Neural cell (in vitro differentiated cells): ENCODE measurements around the gene GGT6. TPM values are rescaled to one million over a fixed set of nuclear protein-coding genes. Genes with fewer than 3 reads are reported as not detected.
"Not testable (repeated sequence)": the region's sequence is repeated elsewhere in the genome, so short reads cannot be mapped to it uniquely, and the experiment has no call there.

ENCODE experiments used
- H2AFZ ChIP-seq: fragments of 200-600, 300-800 bp; sonication (generic), shearing (Covaris generic); 2 replicates; pipeline ENCODE4 v1.6.0; 2014; ENCODE audit warnings: low read depth, mild to moderate bottlenecking, antibody characterized with exemption, low read length, moderate library complexity
- H3F3A ChIP-seq: fragments of 200-600 bp; shearing (Covaris generic); 2 replicates; pipeline ENCODE4 v1.6.1; 2016; ENCODE audit warnings: mild to moderate bottlenecking, moderate library complexity, mixed read lengths, antibody characterized with exemption, low read length; ENCODE audit not compliant: insufficient read depth, poor library complexity, severe bottlenecking
- H3K27ac ChIP-seq: fragments of 200-600, 300-800 bp; sonication (generic), shearing (Covaris generic); 2 replicates; pipeline ENCODE4 v1.5.1; 2014; ENCODE audit warnings: mild to moderate bottlenecking, low read length, moderate library complexity
- H3K27me3 ChIP-seq: fragments of 300-800, 200-600 bp; sonication (generic), shearing (Covaris generic); 2 replicates; pipeline ENCODE4 v1.6.0; 2014; ENCODE audit warnings: mild to moderate bottlenecking, low read depth, low read length, moderate library complexity; ENCODE audit not compliant: insufficient read depth
- H3K36me3 ChIP-seq: fragments of 300-800, 200-600 bp; sonication (generic), shearing (Covaris generic); 2 replicates; pipeline ENCODE4 v1.5.1; 2014; ENCODE audit warnings: mild to moderate bottlenecking, antibody characterized with exemption, low read length, moderate library complexity; ENCODE audit not compliant: insufficient read depth
- H3K4me2 ChIP-seq: fragments of 300-800, 200-600 bp; sonication (generic), shearing (Covaris generic); 2 replicates; pipeline ENCODE4 v1.6.0; 2014; ENCODE audit warnings: mild to moderate bottlenecking, low read length
- H3K4me3 ChIP-seq: fragments of 300-800, 200-600 bp; sonication (generic), shearing (Covaris generic); 2 replicates; pipeline ENCODE4 v1.5.1; 2014; ENCODE audit warnings: mild to moderate bottlenecking, low read length, moderate library complexity
- H3K79me2 ChIP-seq: fragments of 200-600 bp; shearing (Covaris generic); replicated peaks from 2 replicates; pipeline ENCODE4 v1.6.0; 2014; ENCODE audit warnings: mild to moderate bottlenecking, low read length, moderate library complexity; ENCODE audit not compliant: insufficient read depth
- H3K9ac ChIP-seq: fragments of 300-800, 200-600 bp; sonication (generic), shearing (Covaris generic); 2 replicates; pipeline ENCODE4 v1.6.1; 2016; ENCODE audit warnings: mild to moderate bottlenecking, low read length, mixed read lengths
- H3K9me2 ChIP-seq: fragments of 200-600 bp; shearing (Covaris generic); 2 replicates; pipeline ENCODE4 v1.6.1; 2016; ENCODE audit warnings: mild to moderate bottlenecking, low read length, mixed read lengths; ENCODE audit not compliant: insufficient read depth
- H3K9me3 ChIP-seq: fragments of 200-600, 300-800 bp; sonication (generic), shearing (Covaris generic); 2 replicates; pipeline ENCODE4 v1.6.1; 2016; ENCODE audit warnings: mild to moderate bottlenecking, mixed run types, low read length, moderate library complexity, mixed read lengths
- H4K20me1 ChIP-seq: fragments of 200-600 bp; shearing (Covaris generic); 2 replicates; pipeline ENCODE4 v1.6.1; 2016; ENCODE audit warnings: mild to moderate bottlenecking, mixed run types; ENCODE audit not compliant: insufficient read depth
- CTCF ChIP-seq: fragments of 450-650 bp; IDR thresholded peaks from 2 replicates; pipeline ENCODE4 v1.5.1; 2014; ENCODE audit warnings: antibody characterized with exemption, mild to moderate bottlenecking, moderate library complexity; ENCODE audit not compliant: poor library complexity, severe bottlenecking
- EP300 ChIP-seq: fragments of 450-650 bp; conservative IDR thresholded peaks from 2 replicates; pipeline ENCODE4 v1.6.1; 2014; ENCODE audit warnings: antibody characterized with exemption, mild to moderate bottlenecking, moderate library complexity; ENCODE audit not compliant: poor library complexity, severe bottlenecking
- EZH2 ChIP-seq: fragments of 200-600, 300-800 bp; shearing (Covaris generic), sonication (generic); IDR thresholded peaks from 2 replicates; pipeline ENCODE4 v1.6.1; 2014; ENCODE audit warnings: antibody characterized with exemption, low read length, borderline replicate concordance, mild to moderate bottlenecking; ENCODE audit not compliant: insufficient read depth, poor library complexity, severe bottlenecking
- MXI1 ChIP-seq: fragments of 450-650 bp; conservative IDR thresholded peaks from 2 replicates; pipeline ENCODE4 v1.6.1; 2014; ENCODE audit warnings: antibody characterized with exemption, mild to moderate bottlenecking; ENCODE audit not compliant: poor library complexity, severe bottlenecking
- POLR2AphosphoS5 ChIP-seq: IDR thresholded peaks from 2 replicates; pipeline ENCODE4 v1.6.1; 2012
- RAD21 ChIP-seq: fragments of 450-650 bp; conservative IDR thresholded peaks from 2 replicates; pipeline ENCODE4 v1.6.1; 2014; ENCODE audit warnings: antibody characterized with exemption, mild to moderate bottlenecking, moderate library complexity
- SMC3 ChIP-seq: fragments of 450-650 bp; conservative IDR thresholded peaks from 2 replicates; pipeline ENCODE4 v1.6.1; 2014; ENCODE audit warnings: antibody characterized with exemption, mild to moderate bottlenecking, moderate library complexity; ENCODE audit not compliant: poor library complexity
- TAF1 ChIP-seq: IDR thresholded peaks from 2 replicates; pipeline ENCODE4 v1.6.1; 2012; ENCODE audit warnings: low read depth
- polyA plus RNA-seq: library from polyadenylated mRNA; depleted of rRNA; stranded (reverse); fragments of >200 nt; gene quantifications from 2 replicates; pipeline ENCODE4 v1.2.3, GENCODE V29; 2014
- TF ChIP-seq, protein P1 (sequence below): IDR thresholded peaks from 2 replicates; pipeline ENCODE4 v1.6.1; 2012; ENCODE audit warnings: borderline replicate concordance

The GGT6 gene
- polyA plus RNA-seq, 1 donor from 2014 or later: not detected

DNA sequence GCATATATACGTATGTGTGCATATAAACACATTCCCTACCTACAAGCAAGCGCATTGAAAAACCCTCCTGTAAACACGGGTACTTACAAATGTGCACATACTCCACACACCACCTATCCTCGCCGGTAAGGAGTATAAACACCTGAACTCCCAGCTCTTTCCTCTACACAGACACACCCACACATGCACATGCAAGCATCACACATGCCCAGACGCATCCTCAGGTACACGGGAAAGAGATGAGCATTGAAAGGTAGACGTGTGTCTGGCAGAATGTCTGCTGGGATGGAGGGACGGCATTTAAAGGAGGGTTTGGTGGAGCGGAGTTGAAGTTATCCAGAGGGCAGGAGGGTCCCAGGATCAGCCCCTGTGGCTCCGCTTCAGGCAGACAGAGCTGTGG is 19.3 kb upstream of the GGT6 start:
- Histone ChIP-seq H3K9me2 (no peaks in the 10 kb centered on the region), H3K27me3 (peaks cover 17% of the 10 kb centered on the region), H3F3A (no peaks in the 10 kb centered on the region), H3K79me2 (no peaks in the 10 kb centered on the region), H2AFZ (no peak overlapping the region), H3K9ac (no peak overlapping the region), H3K4me3 (no peak overlapping the region), H3K4me2 (no peak overlapping the region), H3K27ac (no peak overlapping the region), H4K20me1 (no peaks in the 10 kb centered on the region), H3K36me3 (no peaks in the 10 kb centered on the region), H3K9me3 (no peaks in the 10 kb centered on the region)
- TF ChIP-seq RAD21 (no peak), TAF1 (no peak), EZH2 (no peak), MXI1 (no peak), CTCF (no peak)
- TF ChIP-seq, protein P1, sequence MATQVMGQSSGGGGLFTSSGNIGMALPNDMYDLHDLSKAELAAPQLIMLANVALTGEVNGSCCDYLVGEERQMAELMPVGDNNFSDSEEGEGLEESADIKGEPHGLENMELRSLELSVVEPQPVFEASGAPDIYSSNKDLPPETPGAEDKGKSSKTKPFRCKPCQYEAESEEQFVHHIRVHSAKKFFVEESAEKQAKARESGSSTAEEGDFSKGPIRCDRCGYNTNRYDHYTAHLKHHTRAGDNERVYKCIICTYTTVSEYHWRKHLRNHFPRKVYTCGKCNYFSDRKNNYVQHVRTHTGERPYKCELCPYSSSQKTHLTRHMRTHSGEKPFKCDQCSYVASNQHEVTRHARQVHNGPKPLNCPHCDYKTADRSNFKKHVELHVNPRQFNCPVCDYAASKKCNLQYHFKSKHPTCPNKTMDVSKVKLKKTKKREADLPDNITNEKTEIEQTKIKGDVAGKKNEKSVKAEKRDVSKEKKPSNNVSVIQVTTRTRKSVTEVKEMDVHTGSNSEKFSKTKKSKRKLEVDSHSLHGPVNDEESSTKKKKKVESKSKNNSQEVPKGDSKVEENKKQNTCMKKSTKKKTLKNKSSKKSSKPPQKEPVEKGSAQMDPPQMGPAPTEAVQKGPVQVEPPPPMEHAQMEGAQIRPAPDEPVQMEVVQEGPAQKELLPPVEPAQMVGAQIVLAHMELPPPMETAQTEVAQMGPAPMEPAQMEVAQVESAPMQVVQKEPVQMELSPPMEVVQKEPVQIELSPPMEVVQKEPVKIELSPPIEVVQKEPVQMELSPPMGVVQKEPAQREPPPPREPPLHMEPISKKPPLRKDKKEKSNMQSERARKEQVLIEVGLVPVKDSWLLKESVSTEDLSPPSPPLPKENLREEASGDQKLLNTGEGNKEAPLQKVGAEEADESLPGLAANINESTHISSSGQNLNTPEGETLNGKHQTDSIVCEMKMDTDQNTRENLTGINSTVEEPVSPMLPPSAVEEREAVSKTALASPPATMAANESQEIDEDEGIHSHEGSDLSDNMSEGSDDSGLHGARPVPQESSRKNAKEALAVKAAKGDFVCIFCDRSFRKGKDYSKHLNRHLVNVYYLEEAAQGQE: no peak

DNA sequence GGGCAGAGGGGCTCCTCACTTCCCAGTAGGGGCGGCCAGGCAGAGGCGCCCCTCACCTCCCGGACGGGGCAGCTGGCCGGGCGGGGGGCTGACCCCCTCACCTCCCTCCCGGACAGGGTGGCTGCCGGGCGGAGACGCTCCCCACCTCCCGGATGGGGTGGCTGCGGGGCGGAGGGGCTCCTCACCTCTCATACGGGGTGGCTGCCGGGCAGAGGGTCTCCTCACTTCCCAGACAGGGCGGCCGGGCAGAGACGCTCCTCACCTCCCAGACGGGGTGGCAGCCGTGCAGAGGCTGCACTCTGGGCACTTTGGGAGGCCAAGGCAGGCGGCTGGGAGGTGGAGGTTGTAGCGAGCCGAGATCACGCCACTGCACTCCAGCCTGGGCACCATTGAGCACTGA is 18.0 kb upstream of the GGT6 start:
- H3F3A ChIP-seq, H4K20me1 ChIP-seq, H3K79me2 ChIP-seq, H3K27ac ChIP-seq, H3K4me2 ChIP-seq, H2AFZ ChIP-seq, H3K9me3 ChIP-seq, H3K27me3 ChIP-seq, H3K36me3 ChIP-seq, H3K4me3 ChIP-seq, H3K9ac ChIP-seq, H3K9me2 ChIP-seq: not testable (repeated sequence)

DNA sequence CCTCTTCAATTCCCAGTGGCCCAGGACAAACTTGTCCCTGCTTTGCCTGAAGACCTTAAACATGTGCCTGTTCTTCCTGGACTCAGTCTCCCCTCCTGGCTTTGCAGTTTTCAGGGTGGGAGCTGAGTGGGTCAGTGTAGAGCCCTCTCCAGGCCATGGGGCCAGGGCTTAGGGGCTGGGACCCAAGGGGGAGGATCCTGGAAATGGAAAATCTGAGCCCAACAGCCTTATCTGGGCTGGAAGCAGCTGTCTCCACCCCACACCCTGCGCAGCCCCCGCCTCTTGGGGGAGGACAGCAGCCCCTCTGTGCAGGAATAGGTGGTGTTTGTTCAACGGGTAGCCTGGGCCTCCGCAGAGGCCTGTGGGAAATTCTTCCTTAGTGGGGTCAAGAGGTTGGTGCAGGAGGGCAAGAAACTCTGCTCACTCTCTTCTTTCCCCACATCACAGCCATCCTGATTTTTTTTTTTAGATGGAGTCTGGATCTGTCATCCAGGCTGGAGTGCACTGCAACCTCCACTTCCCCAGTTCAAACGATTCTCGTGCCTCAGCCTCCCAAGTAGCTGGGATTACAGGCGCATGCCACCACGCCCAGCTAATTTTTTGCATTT is 17.1 kb upstream of the GGT6 start:
- no peak overlapping the region for H3K9ac ChIP-seq

More for the DNA sequence above, 17.1 kb upstream of the GGT6 start:
- Histone ChIP-seq H3K27ac (no peak overlapping the region), H3F3A (no peaks in the 10 kb centered on the region), H3K9me3 (no peaks in the 10 kb centered on the region), H3K4me2 (no peak overlapping the region), H3K4me3 (no peak overlapping the region), H3K27me3 (no peaks in the 10 kb centered on the region), H3K36me3 (no peaks in the 10 kb centered on the region), H2AFZ (no peak overlapping the region), H3K79me2 (no peaks in the 10 kb centered on the region), H4K20me1 (no peaks in the 10 kb centered on the region), H3K9me2 (no peaks in the 10 kb centered on the region)
- TF ChIP-seq EP300 (no peak), POLR2AphosphoS5 (no peak), RAD21 (no peak), SMC3 (no peak), MXI1 (no peak), CTCF (no peak)
- TF ChIP-seq, protein P1: no peak
